ENCODE measurements around the gene PHB1.

PHB1 gene

GRCh38 chr17:49450735-49451134 lies 36.1 kb upstream of the PHB1 start:
- no CpG with 5 or more reads among the region's 3 CpGs for WGBS, 2 donors (ENCODE audit: extremely low coverage in 2 of 2, insufficient read length in 2 of 2, insufficient replicate concordance in 1 of 2)
- no peak overlapping the region for H4K8ac ChIP-seq (ENCODE audit: low read depth, low read length)
- H3K9me3 ChIP-seq (replicated peaks in 1 of 2; ENCODE audit: control insufficient read depth in 2 of 2, insufficient read depth in 1 of 2, low read depth in 1 of 2, low read length in 2 of 2) = no peaks in the 10 kb centered on the region
- no peak overlapping the region for H3K9ac ChIP-seq (ENCODE audit: low read depth, low read length, poor library complexity)
- peak overlapping the region; percentile 41 for H2BK15ac ChIP-seq (ENCODE audit: low read length)
- H4K91ac ChIP-seq (ENCODE audit: low read depth, low read length, poor library complexity) = no peak overlapping the region
- peaks cover 7 to 29% of the 10 kb centered on the region in 2 donors for H3K4me1 ChIP-seq (ENCODE audit: control insufficient read depth in 2 of 2, insufficient read depth in 1 of 2, low read depth in 1 of 2, low read length in 2 of 2)
- peak overlapping the region; percentile 39 for H3K18ac ChIP-seq (ENCODE audit: low read length)
- H3K4me3 ChIP-seq (ENCODE audit: low read length in 2 of 2) = no peak overlapping the region
- no peak overlapping the region for H3K4me2 ChIP-seq (ENCODE audit: insufficient read depth, low read length, poor library complexity, severe bottlenecking)
- no peak overlapping the region for H2BK12ac ChIP-seq (ENCODE audit: low read length)
- peaks cover 0 to 58% (median 0%) of the 10 kb centered on the region in 3 experiments for H3K27me3 ChIP-seq (ENCODE audit: control insufficient read depth in 3 of 3, insufficient read depth in 3 of 3, low read depth in 1 of 3, low read length in 3 of 3)
- peak overlapping the region; percentile 80 for H2AK5ac ChIP-seq (ENCODE audit: low read depth, low read length)
- H3K4ac ChIP-seq (ENCODE audit: low read length) = no peak overlapping the region
- peak overlapping the region; percentile 62 for H2BK120ac ChIP-seq (ENCODE audit: low read depth, low read length)
- H3K27ac ChIP-seq (replicated peaks; ENCODE audit: low read length) = no peak overlapping the region
- no peaks in the 10 kb centered on the region for H3K36me3 ChIP-seq (replicated peaks in 1 of 2; ENCODE audit: control insufficient read depth in 2 of 2, insufficient read depth in 2 of 2, low read length in 2 of 2)
- peak overlapping the region; percentile 47 for H2AFZ ChIP-seq (ENCODE audit: low read length)
- no peak for DNase-seq (ENCODE audit: low spot score)
- no peak overlapping the region for H3K23ac ChIP-seq (ENCODE audit: low read depth, low read length, poor library complexity)
- H3K79me1 ChIP-seq (ENCODE audit: low read depth, low read length) = no peaks in the 10 kb centered on the region
- peak overlapping the region; percentile 4 for H2BK5ac ChIP-seq (ENCODE audit: low read length)
- no peak overlapping the region for H3K14ac ChIP-seq (ENCODE audit: low read length)

- Histone ChIP-seq H3K23ac (ENCODE audit: low read depth, low read length, poor library complexity) (no peak overlapping the region), H2AK5ac (ENCODE audit: low read depth, low read length) (no peak overlapping the region), H3K4me3 (ENCODE audit: low read length in 2 of 2) (no peak overlapping the region), H3K4ac (ENCODE audit: low read length) (no peak overlapping the region), H3K9ac (ENCODE audit: low read depth, low read length, poor library complexity) (no peak overlapping the region), H3K27me3 (ENCODE audit: control insufficient read depth in 3 of 3, insufficient read depth in 3 of 3, low read depth in 1 of 3, low read length in 3 of 3) (peaks cover 0 to 60% (median 0%) of the 10 kb centered on the region in 3 experiments), H3K4me1 (ENCODE audit: control insufficient read depth in 2 of 2, insufficient read depth in 1 of 2, low read depth in 1 of 2, low read length in 2 of 2) (peaks cover 7 to 28% of the 10 kb centered on the region in 2 donors), H2BK15ac (ENCODE audit: low read length) (no peak overlapping the region), H3K14ac (ENCODE audit: low read length) (no peak overlapping the region), H3K9me3 (replicated peaks in 1 of 2; ENCODE audit: control insufficient read depth in 2 of 2, insufficient read depth in 1 of 2, low read depth in 1 of 2, low read length in 2 of 2) (no peaks in the 10 kb centered on the region), H2AFZ (ENCODE audit: low read length) (no peak overlapping the region), H4K91ac (ENCODE audit: low read depth, low read length, poor library complexity) (no peak overlapping the region), H2BK120ac (ENCODE audit: low read depth, low read length) (no peak overlapping the region), H3K27ac (replicated peaks; ENCODE audit: low read length) (no peak overlapping the region), H4K8ac (ENCODE audit: low read depth, low read length) (no peak overlapping the region), H3K4me2 (ENCODE audit: insufficient read depth, low read length, poor library complexity, severe bottlenecking) (no peak overlapping the region), H3K36me3 (replicated peaks in 1 of 2; ENCODE audit: control insufficient read depth in 2 of 2, insufficient read depth in 2 of 2, low read length in 2 of 2) (no peaks in the 10 kb centered on the region), H3K79me1 (ENCODE audit: low read depth, low read length) (no peaks in the 10 kb centered on the region), H3K18ac (ENCODE audit: low read length) (no peak overlapping the region), H2BK12ac (ENCODE audit: low read length) (no peak overlapping the region), H2BK5ac (ENCODE audit: low read length) (no peak overlapping the region)
- no CpG with 5 or more reads among the region's 4 CpGs for WGBS, 2 donors (ENCODE audit: extremely low coverage in 2 of 2, insufficient read length in 2 of 2, insufficient replicate concordance in 1 of 2)
- DNase-seq (ENCODE audit: low spot score) = no peak
Observed at GRCh38 chr17:49450181-49450580, 35.5 kb upstream of the PHB1 start.

- Histone ChIP-seq H2BK120ac (ENCODE audit: low read depth, low read length) (no peak overlapping the region), H3K79me1 (ENCODE audit: low read depth, low read length) (no peaks in the 10 kb centered on the region), H3K4me3 (ENCODE audit: low read length in 2 of 2) (no peak overlapping the region), H4K8ac (ENCODE audit: low read depth, low read length) (no peak overlapping the region), H2BK12ac (ENCODE audit: low read length) (no peak overlapping the region), H3K14ac (ENCODE audit: low read length) (no peak overlapping the region), H3K4me2 (ENCODE audit: insufficient read depth, low read length, poor library complexity, severe bottlenecking) (no peak overlapping the region), H3K4me1 (ENCODE audit: control insufficient read depth in 2 of 2, insufficient read depth in 1 of 2, low read depth in 1 of 2, low read length in 2 of 2) (peaks cover 2 to 11% of the 10 kb centered on the region in 2 donors), H3K4ac (ENCODE audit: low read length) (no peak overlapping the region), H3K23ac (ENCODE audit: low read depth, low read length, poor library complexity) (no peak overlapping the region), H2AK5ac (ENCODE audit: low read depth, low read length) (peak overlapping the region; percentile 12), H3K9ac (ENCODE audit: low read depth, low read length, poor library complexity) (no peak overlapping the region), H2AFZ (ENCODE audit: low read length) (no peak overlapping the region), H3K9me3 (replicated peaks in 1 of 2; ENCODE audit: control insufficient read depth in 2 of 2, insufficient read depth in 1 of 2, low read depth in 1 of 2, low read length in 2 of 2) (no peaks in the 10 kb centered on the region), H2BK5ac (ENCODE audit: low read length) (no peak overlapping the region), H4K91ac (ENCODE audit: low read depth, low read length, poor library complexity) (no peak overlapping the region), H3K36me3 (replicated peaks in 1 of 2; ENCODE audit: control insufficient read depth in 2 of 2, insufficient read depth in 2 of 2, low read length in 2 of 2) (no peaks in the 10 kb centered on the region), H3K27me3 (ENCODE audit: control insufficient read depth in 3 of 3, insufficient read depth in 3 of 3, low read depth in 1 of 3, low read length in 3 of 3) (peaks cover 0 to 56% (median 0%) of the 10 kb centered on the region in 3 experiments), H2BK15ac (ENCODE audit: low read length) (no peak overlapping the region), H3K18ac (ENCODE audit: low read length) (no peak overlapping the region), H3K27ac (replicated peaks; ENCODE audit: low read length) (no peak overlapping the region)
- no CpG with 5 or more reads among the region's 9 CpGs for WGBS, 2 donors (ENCODE audit: extremely low coverage in 2 of 2, insufficient read length in 2 of 2, insufficient replicate concordance in 1 of 2)
- DNase-seq (ENCODE audit: low spot score) = no peak
Observed at GRCh38 chr17:49447628-49448302, 33.1 kb upstream of the PHB1 start.

GRCh38 chr17:49445591-49445990 lies 30.9 kb upstream of the PHB1 start:
- Histone ChIP-seq H3K4me2 (ENCODE audit: insufficient read depth, low read length, poor library complexity, severe bottlenecking) (no peak overlapping the region), H3K27me3 (ENCODE audit: control insufficient read depth in 3 of 3, insufficient read depth in 3 of 3, low read depth in 1 of 3, low read length in 3 of 3) (peaks cover 0 to 73% (median 0%) of the 10 kb centered on the region in 3 experiments), H3K9me3 (replicated peaks in 1 of 2; ENCODE audit: control insufficient read depth in 2 of 2, insufficient read depth in 1 of 2, low read depth in 1 of 2, low read length in 2 of 2) (peaks cover 0 to 5% of the 10 kb centered on the region in 2 donors), H3K79me1 (ENCODE audit: low read depth, low read length) (no peaks in the 10 kb centered on the region), H3K4me1 (ENCODE audit: control insufficient read depth in 2 of 2, insufficient read depth in 1 of 2, low read depth in 1 of 2, low read length in 2 of 2) (peaks cover under 1 to 6% of the 10 kb centered on the region in 2 donors), H2AK5ac (ENCODE audit: low read depth, low read length) (peak overlapping the region; percentile 59), H2BK5ac (ENCODE audit: low read length) (peak overlapping the region; percentile 56), H3K4me3 (ENCODE audit: low read length in 2 of 2) (no peak overlapping the region), H3K36me3 (replicated peaks in 1 of 2; ENCODE audit: control insufficient read depth in 2 of 2, insufficient read depth in 2 of 2, low read length in 2 of 2) (no peaks in the 10 kb centered on the region), H3K14ac (ENCODE audit: low read length) (no peak overlapping the region), H2AFZ (ENCODE audit: low read length) (no peak overlapping the region), H2BK12ac (ENCODE audit: low read length) (peak overlapping the region; percentile 27), H4K91ac (ENCODE audit: low read depth, low read length, poor library complexity) (no peak overlapping the region), H3K27ac (replicated peaks; ENCODE audit: low read length) (no peak overlapping the region), H3K23ac (ENCODE audit: low read depth, low read length, poor library complexity) (no peak overlapping the region), H3K9ac (ENCODE audit: low read depth, low read length, poor library complexity) (no peak overlapping the region), H4K8ac (ENCODE audit: low read depth, low read length) (no peak overlapping the region), H3K4ac (ENCODE audit: low read length) (no peak overlapping the region), H3K18ac (ENCODE audit: low read length) (peak overlapping the region; percentile 66), H2BK120ac (ENCODE audit: low read depth, low read length) (no peak overlapping the region), H2BK15ac (ENCODE audit: low read length) (peak overlapping the region; percentile 87)
- no peak for DNase-seq (ENCODE audit: low spot score)
- WGBS, 2 donors (ENCODE audit: extremely low coverage in 2 of 2, insufficient read length in 2 of 2, insufficient replicate concordance in 1 of 2) = no CpG with 5 or more reads among the region's 7 CpGs

Data from neuronal stem cell (in vitro differentiated cells).